Measurements from ENCODE around the gene ZNF93.
"Not testable (repeated sequence)": the region's sequence is repeated elsewhere in the genome, so short reads cannot be mapped to it uniquely, and the experiment has no call there.

The ZNF93 gene

GRCh38 chr19:19900729-19901444 lies at the start of gene ZNF93:
Gene ZNF93 (plus strand): TSS chr19:19900946. CDS start chr19:19901089, 143 bp downstream.
- Histone ChIP-seq H3K36me3 (ENCODE audit: insufficient read depth, low read length) (no peaks in the 10 kb centered on the region), H3K27me3 (ENCODE audit: control insufficient read depth in 1 of 2, insufficient read depth in 2 of 2, low read length in 2 of 2) (no peaks in the 10 kb centered on the region), H3K4me1 (ENCODE audit: insufficient read depth, low read length) (peaks cover 3% of the 10 kb centered on the region), H3K9ac (ENCODE audit: low read length) (peak within 1 kb of the TSS; percentile 75), H3K9me3 (ENCODE audit: low read length) (no peaks in the 10 kb centered on the region), H3K4me3 (ENCODE audit: low read depth in 1 of 2, low read length in 2 of 2) (peak within 1 kb of the TSS; percentile 85 to 93), H3K27ac (ENCODE audit: low read depth, low read length) (peak within 1 kb of the TSS; percentile 95)

GRCh38 chr19:19851740-19852139 lies 49.0 kb upstream of the ZNF93 start:
- not testable (repeated sequence) for H3K4me3 ChIP-seq (ENCODE audit: low read depth in 1 of 2, low read length in 2 of 2); H3K27me3 ChIP-seq (ENCODE audit: control insufficient read depth in 1 of 2, insufficient read depth in 2 of 2, low read length in 2 of 2); H3K4me1 ChIP-seq (ENCODE audit: insufficient read depth, low read length); H3K36me3 ChIP-seq (ENCODE audit: insufficient read depth, low read length); H3K9me3 ChIP-seq (ENCODE audit: low read length); H3K27ac ChIP-seq (ENCODE audit: low read depth, low read length); H3K9ac ChIP-seq (ENCODE audit: low read length)

- no peak overlapping the region for H3K4me3 ChIP-seq (ENCODE audit: low read depth in 1 of 2, low read length in 2 of 2)
- H3K9ac ChIP-seq (ENCODE audit: low read length) = no peak overlapping the region
- no peaks in the 10 kb centered on the region for H3K27me3 ChIP-seq (ENCODE audit: control insufficient read depth in 1 of 2, insufficient read depth in 2 of 2, low read length in 2 of 2)
- no peaks in the 10 kb centered on the region for H3K4me1 ChIP-seq (ENCODE audit: insufficient read depth, low read length)
- H3K36me3 ChIP-seq (ENCODE audit: insufficient read depth, low read length) = no peaks in the 10 kb centered on the region
- no peak overlapping the region for H3K27ac ChIP-seq (ENCODE audit: low read depth, low read length)
- H3K9me3 ChIP-seq (ENCODE audit: low read length) = no peaks in the 10 kb centered on the region
Measured at GRCh38 chr19:19858751-19859150, 42.0 kb upstream of the ZNF93 start.

DNA sequence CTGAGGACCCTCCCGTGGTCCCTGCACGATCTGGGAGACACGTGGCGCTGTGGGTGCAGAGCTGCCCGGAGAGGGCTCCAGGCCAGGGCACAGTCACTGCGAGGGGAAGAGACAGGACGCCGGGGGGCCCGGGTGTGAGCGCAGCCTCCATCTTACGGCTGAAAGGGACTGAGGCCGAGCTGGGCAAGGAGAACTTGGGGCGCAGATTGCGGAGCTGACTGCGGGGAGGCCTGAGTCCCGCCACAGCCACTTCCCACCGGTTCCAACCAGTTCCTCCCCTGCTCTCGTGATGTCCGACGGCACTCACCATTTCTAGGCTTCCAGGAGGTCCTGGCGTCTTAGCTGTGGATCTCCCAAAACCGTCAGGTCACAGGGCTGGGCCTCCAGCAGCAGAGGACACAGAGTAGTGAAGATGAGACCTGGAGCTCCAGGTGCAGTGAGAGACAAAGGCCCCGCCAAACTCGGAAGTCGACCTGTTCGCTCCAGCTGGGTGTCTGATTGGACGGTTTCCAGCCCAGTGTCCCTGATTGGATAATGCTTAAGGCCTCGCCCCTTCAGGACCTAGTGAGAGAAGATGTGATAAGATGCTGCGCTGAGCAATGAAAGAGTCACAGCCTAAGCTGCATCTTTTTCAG lies 39.9 kb upstream of the ZNF93 start:
- Histone ChIP-seq H3K4me3 (ENCODE audit: low read depth in 1 of 2, low read length in 2 of 2) (no peak overlapping the region), H3K27me3 (ENCODE audit: control insufficient read depth in 1 of 2, insufficient read depth in 2 of 2, low read length in 2 of 2) (no peaks in the 10 kb centered on the region), H3K4me1 (ENCODE audit: insufficient read depth, low read length) (no peaks in the 10 kb centered on the region), H3K9ac (ENCODE audit: low read length) (no peak overlapping the region), H3K36me3 (ENCODE audit: insufficient read depth, low read length) (no peaks in the 10 kb centered on the region), H3K27ac (ENCODE audit: low read depth, low read length) (no peak overlapping the region), H3K9me3 (ENCODE audit: low read length) (no peaks in the 10 kb centered on the region)

DNA sequence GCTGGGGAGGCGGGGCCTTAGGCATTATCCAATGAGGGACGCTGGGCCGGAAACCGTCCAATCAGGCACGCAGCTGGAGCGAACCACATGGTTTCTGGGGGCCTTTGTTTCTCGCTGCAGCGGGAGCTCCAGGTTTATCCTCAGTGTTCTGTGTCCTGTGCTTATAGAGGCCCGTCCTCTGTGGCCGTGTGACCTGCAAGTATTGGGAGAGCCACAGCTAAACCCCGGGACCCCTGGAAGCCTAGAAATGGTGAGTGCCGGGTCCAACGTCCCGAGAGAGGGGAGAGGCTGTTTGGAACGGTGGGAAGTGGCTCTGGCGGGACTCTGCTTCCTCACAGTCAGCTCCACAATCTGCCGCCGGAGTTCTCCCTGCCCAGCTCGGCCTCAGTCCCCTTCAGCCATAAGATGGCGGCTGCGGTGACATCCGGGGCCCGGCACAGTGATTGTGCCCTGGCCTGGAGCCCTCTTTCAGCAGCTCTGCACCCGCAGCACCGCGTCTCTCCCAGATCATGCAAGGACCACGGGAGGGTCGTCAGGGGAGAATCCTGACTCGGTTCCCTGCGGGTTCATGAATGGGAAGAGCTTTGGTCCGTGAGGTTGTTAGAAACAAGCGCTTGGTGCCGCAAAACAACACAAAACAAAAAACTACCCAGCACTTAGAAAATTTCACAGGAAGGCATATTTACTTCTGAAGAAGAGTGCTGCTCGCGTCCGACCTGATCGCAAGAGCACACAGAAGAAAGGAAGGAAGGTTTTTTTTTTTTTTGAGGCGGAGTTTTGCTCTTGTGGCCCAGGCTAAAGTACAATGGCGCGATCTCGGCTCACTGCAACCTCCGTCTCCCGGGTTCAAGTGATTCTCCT lies 34.8 kb upstream of the ZNF93 start, which contains the start of gene ZNF253:
Gene ZNF253, plus strand, starts transcription at position 133 of the 861 bp plus-strand sequence. Its CDS starts 115 bp downstream, at position 248.
- Histone ChIP-seq H3K9me3 (ENCODE audit: low read length) (no peaks in the 10 kb centered on the region), H3K27me3 (ENCODE audit: control insufficient read depth in 1 of 2, insufficient read depth in 2 of 2, low read length in 2 of 2) (no peaks in the 10 kb centered on the region), H3K27ac (ENCODE audit: low read depth, low read length) (peak within 1 kb of the TSS; percentile 97), H3K4me1 (ENCODE audit: insufficient read depth, low read length) (peaks cover 13% of the 10 kb centered on the region), H3K36me3 (ENCODE audit: insufficient read depth, low read length) (no peaks in the 10 kb centered on the region), H3K9ac (ENCODE audit: low read length) (peak within 1 kb of the TSS; percentile 96), H3K4me3 (ENCODE audit: low read depth in 1 of 2, low read length in 2 of 2) (peak within 1 kb of the TSS; percentile 80 to 96)

DNA sequence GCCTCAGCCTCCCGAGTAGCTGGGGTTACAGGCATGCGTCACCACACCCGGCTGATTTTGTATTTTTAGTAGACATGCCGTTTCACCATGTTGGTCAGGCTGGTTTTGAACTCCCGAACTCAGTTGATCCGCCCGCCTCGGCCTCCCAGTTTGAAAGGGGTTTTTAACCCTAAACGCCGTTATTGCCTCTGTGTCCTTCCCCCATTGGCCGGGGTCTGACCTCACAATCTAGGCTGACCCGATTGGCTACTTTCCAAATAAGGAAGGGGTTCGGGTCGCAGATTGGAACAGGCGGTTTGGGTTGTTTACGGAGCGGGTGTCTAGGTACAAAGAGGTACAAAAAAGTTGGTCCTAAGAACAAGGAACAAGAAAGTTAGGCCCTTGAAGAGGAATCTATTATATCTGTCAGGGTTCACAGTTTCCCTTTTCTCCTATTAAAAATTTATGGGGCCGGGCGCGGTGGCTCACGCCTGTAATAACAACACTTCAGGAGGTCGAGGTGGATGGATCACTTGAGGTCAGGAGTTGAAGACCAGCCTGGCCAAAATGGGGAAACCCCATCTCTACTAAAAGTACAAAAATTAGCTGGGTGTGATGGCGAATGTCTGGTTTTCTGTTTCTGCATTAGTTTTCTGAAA lies 34.0 kb upstream of the ZNF93 start:
- Histone ChIP-seq H3K4me1 (ENCODE audit: insufficient read depth, low read length) (peaks cover 13% of the 10 kb centered on the region), H3K9ac (ENCODE audit: low read length) (peak overlapping the region; percentile 96), H3K4me3 (ENCODE audit: low read depth in 1 of 2, low read length in 2 of 2) (peak overlapping the region; percentile 80 to 96), H3K9me3 (ENCODE audit: low read length) (no peaks in the 10 kb centered on the region), H3K27me3 (ENCODE audit: control insufficient read depth in 1 of 2, insufficient read depth in 2 of 2, low read length in 2 of 2) (no peaks in the 10 kb centered on the region), H3K36me3 (ENCODE audit: insufficient read depth, low read length) (no peaks in the 10 kb centered on the region), H3K27ac (ENCODE audit: low read depth, low read length) (peak overlapping the region; percentile 97)

DNA sequence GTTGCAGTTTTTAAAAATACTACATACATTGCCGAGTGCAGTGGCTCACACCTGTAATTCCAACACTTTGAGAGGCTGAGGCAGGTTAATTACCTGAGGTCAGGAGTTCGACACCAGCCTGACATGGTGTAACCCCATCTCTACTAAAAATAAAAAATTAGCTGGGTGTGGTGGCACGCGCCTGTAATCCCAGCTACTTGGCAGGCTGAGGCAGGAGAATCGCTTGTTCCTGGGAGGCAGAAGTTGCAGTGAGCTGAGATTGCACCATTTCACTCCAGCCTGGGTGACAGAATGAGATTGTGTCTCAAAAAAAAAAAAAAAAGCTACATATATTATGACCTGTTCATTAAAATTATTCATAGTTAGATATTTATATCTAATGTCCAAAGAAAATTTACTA lies 30.7 kb upstream of the ZNF93 start:
- H3K4me1 ChIP-seq (ENCODE audit: insufficient read depth, low read length) = peaks cover 13% of the 10 kb centered on the region
- H3K9me3 ChIP-seq (ENCODE audit: low read length); H3K27me3 ChIP-seq (ENCODE audit: control insufficient read depth in 1 of 2, insufficient read depth in 2 of 2, low read length in 2 of 2); H3K27ac ChIP-seq (ENCODE audit: low read depth, low read length); H3K36me3 ChIP-seq (ENCODE audit: insufficient read depth, low read length); H3K4me3 ChIP-seq (ENCODE audit: low read depth in 1 of 2, low read length in 2 of 2); H3K9ac ChIP-seq (ENCODE audit: low read length): not testable (repeated sequence)

DNA sequence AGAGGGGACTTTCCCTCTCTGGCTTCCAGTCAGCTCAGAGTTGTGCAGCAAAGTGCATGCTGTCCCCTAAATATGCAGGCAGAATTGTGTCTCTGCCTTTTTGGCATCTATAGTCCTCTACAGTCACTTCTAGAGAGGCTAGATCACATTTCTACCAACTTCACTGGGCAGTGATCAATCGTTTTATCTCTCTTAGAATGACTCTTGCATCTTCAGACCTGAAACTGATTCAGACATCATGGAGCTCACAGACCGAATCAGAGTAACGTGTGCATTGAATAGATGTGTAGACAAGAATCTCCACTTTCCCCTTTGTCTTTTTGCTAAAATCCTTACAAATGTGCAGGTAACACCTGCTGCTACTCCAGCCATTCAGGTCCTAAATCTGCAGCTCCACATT lies 28.8 kb upstream of the ZNF93 start:
- peaks cover 21% of the 10 kb centered on the region for H3K4me1 ChIP-seq (ENCODE audit: insufficient read depth, low read length)
- no peaks in the 10 kb centered on the region for H3K27me3 ChIP-seq (ENCODE audit: control insufficient read depth in 1 of 2, insufficient read depth in 2 of 2, low read length in 2 of 2)
- H3K9me3 ChIP-seq (ENCODE audit: low read length) = no peaks in the 10 kb centered on the region

GRCh38 chr19:19873381-19873780 lies 27.4 kb upstream of the ZNF93 start:
- Histone ChIP-seq H3K4me3 (ENCODE audit: low read depth in 1 of 2, low read length in 2 of 2) (no peak overlapping the region), H3K4me1 (ENCODE audit: insufficient read depth, low read length) (peaks cover 10% of the 10 kb centered on the region), H3K36me3 (ENCODE audit: insufficient read depth, low read length) (no peaks in the 10 kb centered on the region), H3K9ac (ENCODE audit: low read length) (no peak overlapping the region), H3K9me3 (ENCODE audit: low read length) (no peaks in the 10 kb centered on the region), H3K27me3 (ENCODE audit: control insufficient read depth in 1 of 2, insufficient read depth in 2 of 2, low read length in 2 of 2) (no peaks in the 10 kb centered on the region), H3K27ac (ENCODE audit: low read depth, low read length) (no peak overlapping the region)

More for the DNA sequence above, 28.8 kb upstream of the ZNF93 start:
- Histone ChIP-seq H3K9ac (ENCODE audit: low read length) (no peak overlapping the region), H3K36me3 (ENCODE audit: insufficient read depth, low read length) (no peaks in the 10 kb centered on the region), H3K27ac (ENCODE audit: low read depth, low read length) (no peak overlapping the region), H3K4me3 (ENCODE audit: low read depth in 1 of 2, low read length in 2 of 2) (no peak overlapping the region)

GRCh38 chr19:19877724-19878123 lies 23.0 kb upstream of the ZNF93 start:
- H3K4me3 ChIP-seq (ENCODE audit: low read depth in 1 of 2, low read length in 2 of 2) = no peak overlapping the region

GRCh38 chr19:19884583-19884982 lies 16.2 kb upstream of the ZNF93 start:
- H3K9me3 ChIP-seq (ENCODE audit: low read length) = no peaks in the 10 kb centered on the region
- no peaks in the 10 kb centered on the region for H3K4me1 ChIP-seq (ENCODE audit: insufficient read depth, low read length)
- H3K9ac ChIP-seq (ENCODE audit: low read length) = no peak overlapping the region
- H3K27me3 ChIP-seq (ENCODE audit: control insufficient read depth in 1 of 2, insufficient read depth in 2 of 2, low read length in 2 of 2) = no peaks in the 10 kb centered on the region
- H3K36me3 ChIP-seq (ENCODE audit: insufficient read depth, low read length) = no peaks in the 10 kb centered on the region
- H3K4me3 ChIP-seq (ENCODE audit: low read depth in 1 of 2, low read length in 2 of 2) = no peak overlapping the region
- no peak overlapping the region for H3K27ac ChIP-seq (ENCODE audit: low read depth, low read length)

More at GRCh38 chr19:19877724-19878123, 23.0 kb upstream of the ZNF93 start:
- Histone ChIP-seq H3K4me1 (ENCODE audit: insufficient read depth, low read length) (peaks cover 8% of the 10 kb centered on the region), H3K27ac (ENCODE audit: low read depth, low read length) (no peak overlapping the region), H3K36me3 (ENCODE audit: insufficient read depth, low read length) (no peaks in the 10 kb centered on the region), H3K9me3 (ENCODE audit: low read length) (no peaks in the 10 kb centered on the region), H3K9ac (ENCODE audit: low read length) (no peak overlapping the region), H3K27me3 (ENCODE audit: control insufficient read depth in 1 of 2, insufficient read depth in 2 of 2, low read length in 2 of 2) (no peaks in the 10 kb centered on the region)

All from muscle layer of colon (tissue), 2 donors.